OCI-LY7 (cell line): ENCODE results near the gene CAPN5. TPM values are rescaled to one million over a fixed set of nuclear protein-coding genes. Genes with fewer than 3 reads are reported as not detected.

Source experiments
- BruUV-seq: library from RNA; stranded (reverse); fragments of 400-500 nt; replicated peaks from 2 replicates; lab custom pipeline; 2021; lab: Mats Ljungman, UMichigan
- CTCF ChIA-PET: fragments of 300-600 bp; sonication (Branson Sonifier 250); formaldehyde crosslinking; loops from one replicate; lab custom pipeline; 2022; ENCODE audit warnings: antibody characterized with exemption; ENCODE audit not compliant: unreplicated experiment; lab: Charles Lee
- POLR2A ChIA-PET: fragments of 300-600 bp; sonication (Branson Sonifier 250); formaldehyde crosslinking; loops from one replicate; lab custom pipeline; 2022; ENCODE audit warnings: antibody characterized with exemption; lab: Charles Lee
- DNase-seq: peaks from one replicate; pipeline ENCODE4 v3.0.0-alpha.2; 2015; ENCODE audit warnings: low spot score
- H2AFZ ChIP-seq: fragments of 200-600 bp; sonication (generic), shearing (Covaris generic); 2 replicates; pipeline ENCODE4 v1.6.1; 2014; ENCODE audit warnings: mild to moderate bottlenecking, antibody characterized with exemption, low read length, moderate library complexity
- H3K27ac ChIP-seq: fragments of 200-600 bp; sonication (generic); 2 replicates; pipeline ENCODE4 v1.5.1; 2014; ENCODE audit warnings: mixed run types, low read depth, mild to moderate bottlenecking, moderate library complexity, low read length, inconsistent platforms; ENCODE audit not compliant: poor library complexity, severe bottlenecking
- H3K36me3 ChIP-seq: fragments of 200-600 bp; sonication (generic); 2 replicates; pipeline ENCODE4 v1.6.1; 2014; ENCODE audit warnings: mild to moderate bottlenecking, antibody characterized with exemption, low read length, moderate library complexity, mixed read lengths; ENCODE audit not compliant: insufficient read depth
- H3K4me1 ChIP-seq: fragments of 200-600 bp; sonication (generic); 2 replicates; pipeline ENCODE4 v1.5.1; 2014; ENCODE audit warnings: mild to moderate bottlenecking, low read length; ENCODE audit not compliant: insufficient read depth, poor library complexity, severe bottlenecking
- H3K4me2 ChIP-seq: fragments of 200-600 bp; sonication (generic); 2 replicates; pipeline ENCODE4 v1.6.1; 2014; ENCODE audit warnings: mild to moderate bottlenecking, low read length
- H3K4me3 ChIP-seq: fragments of 200-600 bp; sonication (generic); 2 replicates; pipeline ENCODE4 v1.5.1; 2014; ENCODE audit warnings: mild to moderate bottlenecking, low read depth, low read length; ENCODE audit not compliant: poor library complexity, severe bottlenecking
- H3K79me2 ChIP-seq: fragments of 200-600 bp; sonication (generic); 2 replicates; pipeline ENCODE4 v1.6.1; 2016; ENCODE audit warnings: low read depth, mild to moderate bottlenecking, low read length, moderate library complexity, mixed read lengths; ENCODE audit not compliant: insufficient read depth
- H3K9me2 ChIP-seq: fragments of 200-600 bp; sonication (generic); 2 replicates; pipeline ENCODE4 v1.6.1; 2016; ENCODE audit warnings: mild to moderate bottlenecking, low read length, mixed read lengths; ENCODE audit not compliant: insufficient read depth
- H3K9me3 ChIP-seq: fragments of 200-600 bp; sonication (generic); 2 replicates; pipeline ENCODE4 v1.6.1; 2014; ENCODE audit warnings: mild to moderate bottlenecking, mixed run types, low read length, mixed read lengths
- H4K20me1 ChIP-seq: fragments of 200-600 bp; sonication (generic); 2 replicates; pipeline ENCODE4 v1.6.1; 2014; ENCODE audit warnings: mild to moderate bottlenecking, antibody characterized with exemption, low read length, moderate library complexity, mixed read lengths; ENCODE audit not compliant: insufficient read depth
- EZH2phosphoT487 ChIP-seq: fragments of 200-600 bp; sonication (generic); IDR thresholded peaks from 2 replicates; pipeline ENCODE4 v1.6.1; 2018; ENCODE audit warnings: low read depth, borderline replicate concordance, mild to moderate bottlenecking, mixed run types, antibody characterized with exemption, low read length, moderate library complexity, mixed read lengths
- intact Hi-C: fragments of 100-400 bp; cut with micrococcal nuclease; formaldehyde crosslinking; loops from one replicate; pipeline ENCODE4 v1.10.0; 2022; ENCODE audit not compliant: unreplicated experiment
- total RNA-seq, 2 experiments: library from RNA; depleted of rRNA in 1 of 2; stranded (reverse); fragments of >200 nt in 1 of 2; shearing (Covaris generic) in 1 of 2; gene quantifications; 2 replicates each; pipeline ENCODE4 v1.2.3, GENCODE V29; 2014 to 2022
- TF ChIP-seq, protein P1 (sequence below): fragments of 200-600 bp; sonication (generic); conservative IDR thresholded peaks from 2 replicates; pipeline ENCODE4 v1.5.1; 2014; ENCODE audit warnings: mild to moderate bottlenecking, antibody characterized with exemption, low read length, moderate library complexity, mixed read lengths

CAPN5 gene
- total RNA-seq, 2 experiments from 2014 or later: 1.4 to 1.5 TPM

DNA sequence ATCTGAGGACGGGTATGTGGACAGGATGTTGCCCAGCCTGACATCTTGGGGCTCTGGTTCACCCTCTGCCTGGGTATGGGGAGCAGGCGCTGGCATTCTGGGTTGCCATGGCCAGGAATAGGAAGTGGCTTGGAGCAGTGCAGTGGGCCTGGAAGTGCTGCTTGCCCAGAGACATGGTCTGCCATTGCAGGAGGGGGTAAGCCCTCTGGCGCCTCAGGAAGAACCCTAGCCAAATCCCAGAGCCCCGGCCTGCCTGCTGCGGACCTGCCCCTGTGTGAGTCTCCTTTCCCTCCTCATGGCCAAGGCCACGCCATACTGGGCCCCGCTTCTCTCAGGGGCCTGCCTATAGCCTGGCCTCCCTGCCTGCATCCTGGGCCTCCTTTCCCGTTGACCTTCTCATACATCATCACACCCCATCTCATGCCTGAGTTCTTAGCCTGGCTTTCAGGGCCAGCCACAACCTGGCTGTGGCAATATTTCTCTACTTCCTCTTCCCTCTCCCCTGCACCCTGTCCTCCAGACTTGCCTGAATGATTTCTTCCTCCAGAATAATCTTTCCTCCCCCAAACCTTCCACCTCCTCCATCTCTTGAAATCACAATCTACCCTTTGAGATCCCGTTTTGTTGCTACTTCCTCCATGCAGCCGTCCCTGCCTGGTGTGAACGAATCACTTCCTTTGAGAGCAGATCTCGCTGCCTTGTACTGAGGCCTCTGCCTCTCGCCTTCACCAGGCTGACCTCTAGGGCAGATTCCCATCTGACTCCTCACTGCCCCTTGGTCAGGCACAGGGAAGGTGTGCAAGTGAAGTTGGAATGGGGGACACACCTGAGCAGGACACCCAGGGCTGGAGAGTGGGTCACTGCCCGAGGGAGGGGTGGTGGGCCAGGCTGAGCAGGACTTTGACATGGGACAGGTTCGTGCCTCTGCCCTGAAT is 5.2 kb downstream of the CAPN5 start:
- Histone ChIP-seq H3K4me2 (no peak overlapping the region), H3K9me2 (no peaks in the 10 kb centered on the region), H3K4me1 (peaks cover 4% of the 10 kb centered on the region), H3K27ac (no peak overlapping the region), H3K79me2 (no peaks in the 10 kb centered on the region), H3K9me3 (no peaks in the 10 kb centered on the region), H2AFZ (no peak overlapping the region), H3K36me3 (no peaks in the 10 kb centered on the region), H4K20me1 (no peaks in the 10 kb centered on the region), H3K4me3 (no peak overlapping the region)
- no peak for DNase-seq
- ChIA-PET CTCF (no interaction called here), POLR2A (interaction anchor here (0.5 kb wide), 1 partner anchor 25 kb away, joined by 3 read pairs; no protein-coding TSS in a partner anchor)
- TF ChIP-seq EZH2phosphoT487: no peak
- no TSS peak for BruUV-seq
- intact Hi-C loops: no loop called here

DNA sequence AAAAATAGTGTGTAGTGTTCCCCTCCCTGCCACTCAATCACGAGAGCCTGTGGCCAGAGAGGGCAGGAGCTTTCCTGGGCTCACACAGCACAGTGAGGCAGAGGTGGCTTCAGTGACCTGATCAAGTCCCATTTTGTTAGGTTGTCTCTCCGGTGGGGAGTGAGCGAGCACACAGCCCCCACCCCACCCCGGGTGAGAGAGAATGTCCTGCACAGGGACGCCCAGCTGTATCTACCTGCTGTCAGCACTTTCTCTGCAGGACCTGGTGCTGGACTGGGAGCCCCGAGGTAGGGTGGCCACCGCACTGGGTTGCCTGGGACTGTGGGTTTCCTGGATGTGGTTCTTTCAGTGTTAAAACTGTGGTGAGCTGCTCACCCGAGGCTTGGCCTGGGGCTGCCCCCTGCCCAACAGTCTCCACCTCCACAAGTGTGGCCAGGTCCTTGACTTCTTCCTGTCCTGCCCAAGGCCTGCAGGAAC is 6.1 kb downstream of the CAPN5 start:
- intact Hi-C loops: no loop called here
- Histone ChIP-seq H3K4me3 (no peak overlapping the region), H3K4me1 (no peaks in the 10 kb centered on the region), H3K9me2 (no peaks in the 10 kb centered on the region), H3K27ac (no peak overlapping the region), H4K20me1 (no peaks in the 10 kb centered on the region), H3K4me2 (no peak overlapping the region), H3K9me3 (no peaks in the 10 kb centered on the region), H3K79me2 (no peaks in the 10 kb centered on the region), H3K36me3 (no peaks in the 10 kb centered on the region), H2AFZ (no peak overlapping the region)
- BruUV-seq: no TSS peak
- no peak for DNase-seq
- TF ChIP-seq, protein P1, sequence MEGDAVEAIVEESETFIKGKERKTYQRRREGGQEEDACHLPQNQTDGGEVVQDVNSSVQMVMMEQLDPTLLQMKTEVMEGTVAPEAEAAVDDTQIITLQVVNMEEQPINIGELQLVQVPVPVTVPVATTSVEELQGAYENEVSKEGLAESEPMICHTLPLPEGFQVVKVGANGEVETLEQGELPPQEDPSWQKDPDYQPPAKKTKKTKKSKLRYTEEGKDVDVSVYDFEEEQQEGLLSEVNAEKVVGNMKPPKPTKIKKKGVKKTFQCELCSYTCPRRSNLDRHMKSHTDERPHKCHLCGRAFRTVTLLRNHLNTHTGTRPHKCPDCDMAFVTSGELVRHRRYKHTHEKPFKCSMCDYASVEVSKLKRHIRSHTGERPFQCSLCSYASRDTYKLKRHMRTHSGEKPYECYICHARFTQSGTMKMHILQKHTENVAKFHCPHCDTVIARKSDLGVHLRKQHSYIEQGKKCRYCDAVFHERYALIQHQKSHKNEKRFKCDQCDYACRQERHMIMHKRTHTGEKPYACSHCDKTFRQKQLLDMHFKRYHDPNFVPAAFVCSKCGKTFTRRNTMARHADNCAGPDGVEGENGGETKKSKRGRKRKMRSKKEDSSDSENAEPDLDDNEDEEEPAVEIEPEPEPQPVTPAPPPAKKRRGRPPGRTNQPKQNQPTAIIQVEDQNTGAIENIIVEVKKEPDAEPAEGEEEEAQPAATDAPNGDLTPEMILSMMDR: no peak
- TF ChIP-seq EZH2phosphoT487: no peak
- CTCF ChIA-PET: no interaction called here
- POLR2A ChIA-PET: no interaction called here

DNA sequence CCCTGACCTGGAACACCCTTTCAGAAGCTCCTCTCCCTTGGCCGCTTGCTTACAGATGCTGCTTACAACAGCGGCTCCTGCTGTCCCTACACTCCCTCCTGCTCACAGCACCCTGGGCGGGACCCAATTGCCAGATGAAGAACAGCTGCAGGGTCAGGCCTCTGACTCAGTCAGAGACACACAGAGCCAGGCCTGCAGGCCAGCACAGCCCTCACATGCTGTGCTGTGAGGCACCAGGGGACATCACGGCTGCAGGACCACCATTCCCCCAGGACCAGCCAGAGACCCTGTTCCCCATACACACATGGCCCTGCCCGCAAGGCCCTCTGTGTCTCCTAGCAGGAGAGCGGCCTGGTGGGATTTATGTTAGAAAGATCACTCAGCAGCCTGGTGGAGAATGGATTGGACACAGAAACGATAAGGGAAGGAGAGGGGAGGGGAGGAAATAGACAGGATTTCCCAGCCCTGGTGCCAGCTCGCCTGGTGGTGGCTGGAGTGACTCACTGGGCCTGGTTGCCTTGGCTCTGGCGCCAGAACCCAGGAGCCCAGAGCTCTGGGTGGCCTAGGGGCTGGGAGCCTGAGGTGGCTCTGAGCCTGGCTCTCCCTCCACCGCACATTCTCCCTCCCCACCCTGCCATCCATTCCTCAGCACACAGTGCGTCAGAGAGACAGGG is 6.7 kb downstream of the CAPN5 start:
- H3K79me2 ChIP-seq: no peaks in the 10 kb centered on the region
- BruUV-seq: no TSS peak
- no peak overlapping the region for H2AFZ ChIP-seq
- H4K20me1 ChIP-seq: no peaks in the 10 kb centered on the region
- CTCF ChIA-PET: no interaction called here
- POLR2A ChIA-PET: no interaction called here
- no peak overlapping the region for H3K27ac ChIP-seq
- intact Hi-C loops: no loop called here
- H3K9me2 ChIP-seq: no peaks in the 10 kb centered on the region
- no peaks in the 10 kb centered on the region for H3K36me3 ChIP-seq
- H3K4me2 ChIP-seq: no peak overlapping the region
- peaks cover 4% of the 10 kb centered on the region; the same call in 1 of the 2 replicates for H3K9me3 ChIP-seq
- DNase-seq: no peak
- TF ChIP-seq, protein P1: no peak
- TF ChIP-seq EZH2phosphoT487: no peak
- H3K4me1 ChIP-seq: no peaks in the 10 kb centered on the region
- no peak overlapping the region for H3K4me3 ChIP-seq
